Sigmoid colon (tissue), 7 donors: Measurements from ENCODE around the gene THSD7A. TPM values are rescaled to one million over a fixed set of nuclear protein-coding genes. Genes with fewer than 3 reads are reported as not detected.

ENCODE experiments used
- DNase-seq: peaks from one replicate; pipeline ENCODE4 v3.0.0-alpha.2; 2019
- H3K27ac ChIP-seq, 4 donors: fragments of 200-600 bp; sonication (generic); one replicate each; pipeline ENCODE4 v1.5.1; 2016 to 2019; ENCODE audit warnings: mild to moderate bottlenecking in 1 of 4
- H3K27me3 ChIP-seq, 3 donors: fragments of 200-600 bp; sonication (generic); one replicate each; pipeline ENCODE4 v1.5.1; 2019; ENCODE audit warnings: mild to moderate bottlenecking in 1 of 3
- H3K36me3 ChIP-seq, 4 donors: fragments of 200-600 bp; sonication (generic); one replicate each; pipeline ENCODE4 v1.5.1; 2016 to 2019
- H3K4me1 ChIP-seq, 4 donors: fragments of 200-600 bp; sonication (generic); one replicate each; pipeline ENCODE4 v1.5.1; 2017 to 2019
- H3K4me3 ChIP-seq, 4 donors: fragments of 200-600 bp; sonication (generic); one replicate each; pipeline ENCODE4 v1.5.1; 2017 to 2019; ENCODE audit warnings: mild to moderate bottlenecking in 2 of 4, moderate library complexity in 1 of 4
- H3K9me3 ChIP-seq, 4 donors: fragments of 200-600 bp in 3 of 4; sonication (generic) in 3 of 4; one replicate each; pipeline versions ENCODE4 v1.5.1 to v1.6.1; 2013 to 2019
- CTCF ChIP-seq, 4 experiments: fragments of 450-650 bp in 3 of 4; fragments of 200-600 bp in 1 of 4; IDR thresholded peaks; one replicate each; pipeline ENCODE4 v1.5.1; 2016 to 2019; ENCODE audit warnings: antibody characterized with exemption in 4 of 4, mild to moderate bottlenecking in 3 of 4, moderate library complexity in 2 of 4
- EP300 ChIP-seq, 4 donors: sonication (generic); formaldehyde crosslinking; IDR thresholded peaks; one replicate each; pipeline ENCODE4 v1.6.1; 2017; ENCODE audit warnings: antibody characterized with exemption in 4 of 4
- POLR2A ChIP-seq, 2 donors: fragments of 450-650 bp; IDR thresholded peaks; one replicate each; pipeline ENCODE4 v1.6.1; 2016; ENCODE audit warnings: antibody characterized with exemption in 2 of 2, mild to moderate bottlenecking in 2 of 2, moderate library complexity in 2 of 2
- POLR2AphosphoS5 ChIP-seq, 4 donors: sonication (generic); formaldehyde crosslinking; IDR thresholded peaks; one replicate each; pipeline ENCODE4 v1.6.1; 2017; ENCODE audit warnings: antibody characterized with exemption in 4 of 4
- WGBS, 2 donors: extraction: QIAGEN DNeasy Blood & Tissue Kit; methylation state at CpG; one replicate each; pipeline ENCODE4 v1.1.7; 2013; 5-methylcytosine and 5-hydroxymethylcytosine counted together
- intact Hi-C: fragments of 100-400 bp; cut with DNase I; formaldehyde crosslinking; loops from one replicate; pipeline ENCODE4 v1.15.1; 2023
- polyA plus RNA-seq, 3 donors: library from polyadenylated mRNA; stranded (reverse); fragments of 200-250 nt; gene quantifications; one replicate each; pipeline ENCODE4 v1.2.3, GENCODE V29; 2013
- total RNA-seq, 4 donors: library from RNA; depleted of rRNA; stranded (reverse); fragments of >200 nt; gene quantifications; one replicate each; pipeline ENCODE4 v1.1.0, GENCODE V29; 2016
- donor health status: healthy with polysubstance abuse.
- donor health status: Bipolar disorder and iron deficiency.
- donor health status: healthy.

THSD7A gene
- total and polyA plus RNA-seq, 7 donors = under 0.01 to 6.9 (median 5.0) TPM

- TF ChIP-seq POLR2A (IDR thresholded peaks at IDR 0.05) (no peak), CTCF (IDR thresholded peaks at IDR 0.05) (no peak), POLR2AphosphoS5 (IDR thresholded peaks at IDR 0.05) (no peak), EP300 (IDR thresholded peaks at IDR 0.05) (no peak)
- Histone ChIP-seq H3K27me3 (no peaks in the 10 kb centered on the region), H3K36me3 (no peaks in the 10 kb centered on the region), H3K9me3 (no peaks in the 10 kb centered on the region), H3K4me1 (peaks cover 0 to 16% (median 7%) of the 10 kb centered on the region in 4 donors), H3K4me3 (no peak overlapping the region), H3K27ac (no peak overlapping the region)
- DNase-seq = no peak
- intact Hi-C loops = no loop called here
- WGBS, 2 donors = 88 to 90% methylated on average over 2 of the region's 2 CpGs
Observed at GRCh38 chr7:11587048-11587447, 244.9 kb downstream of the THSD7A start.

GRCh38 chr7:11584406-11585031, 247.5 kb downstream of the THSD7A start:
- Histone ChIP-seq H3K27me3 (no peaks in the 10 kb centered on the region), H3K27ac (no peak overlapping the region), H3K9me3 (no peaks in the 10 kb centered on the region), H3K4me3 (no peak overlapping the region), H3K4me1 (peaks cover 0 to 16% (median 7%) of the 10 kb centered on the region in 4 donors), H3K36me3 (no peaks in the 10 kb centered on the region)
- 36 to 62% methylated on average over 2 of the region's 2 CpGs for WGBS, 2 donors
- intact Hi-C loops = no loop called here
- DNase-seq = no peak
- no peak for TF ChIP-seq EP300 (IDR thresholded peaks at IDR 0.05)
- TF ChIP-seq POLR2AphosphoS5 (IDR thresholded peaks at IDR 0.05) = no peak
- TF ChIP-seq CTCF (IDR thresholded peaks at IDR 0.05) = no peak
- TF ChIP-seq POLR2A (IDR thresholded peaks at IDR 0.05) = no peak

GRCh38 chr7:11579141-11579540, 252.9 kb downstream of the THSD7A start:
- Histone ChIP-seq H3K4me3 (no peak overlapping the region), H3K27me3 (no peaks in the 10 kb centered on the region), H3K4me1 (peaks cover 0 to 5% (median 2%) of the 10 kb centered on the region in 4 donors), H3K36me3 (no peaks in the 10 kb centered on the region), H3K27ac (no peak overlapping the region), H3K9me3 (no peaks in the 10 kb centered on the region)
- intact Hi-C loops = no loop called here
- TF ChIP-seq POLR2A (IDR thresholded peaks at IDR 0.05) = no peak
- no peak for TF ChIP-seq POLR2AphosphoS5 (IDR thresholded peaks at IDR 0.05)
- TF ChIP-seq EP300 (IDR thresholded peaks at IDR 0.05) = no peak
- TF ChIP-seq CTCF (IDR thresholded peaks at IDR 0.05) = no peak
- DNase-seq = no peak
- WGBS, 2 donors = 93 to 96% methylated on average over 4 of the region's 4 CpGs

- no peak for DNase-seq
- no peak overlapping the region for H3K4me3 ChIP-seq
- H3K27me3 ChIP-seq = no peaks in the 10 kb centered on the region
- intact Hi-C loops = no loop called here
- no peaks in the 10 kb centered on the region for H3K36me3 ChIP-seq
- H3K27ac ChIP-seq = no peak overlapping the region
- H3K4me1 ChIP-seq = no peaks in the 10 kb centered on the region
- H3K9me3 ChIP-seq = no peaks in the 10 kb centered on the region
- TF ChIP-seq CTCF (IDR thresholded peaks at IDR 0.05) (no peak), POLR2AphosphoS5 (IDR thresholded peaks at IDR 0.05) (no peak), EP300 (IDR thresholded peaks at IDR 0.05) (no peak), POLR2A (IDR thresholded peaks at IDR 0.05) (no peak)
- 92 to 95% methylated on average over 4 of the region's 4 CpGs for WGBS, 2 donors
Observed at GRCh38 chr7:11576310-11576709, 255.7 kb downstream of the THSD7A start.
